NCI-H1092 treated with DMSO at 0.1 percent for 48 hours (cell line): ENCODE measurements around the gene NEXN.
"Not testable (repeated sequence)": the region's sequence is repeated elsewhere in the genome, so short reads cannot be mapped to it uniquely, and the experiment has no call there.

ENCODE experiments used
- DNase-seq: peaks from one replicate; lab custom pipeline; 2025; lab: John Stamatoyannopoulos, UW

NEXN gene

DNA sequence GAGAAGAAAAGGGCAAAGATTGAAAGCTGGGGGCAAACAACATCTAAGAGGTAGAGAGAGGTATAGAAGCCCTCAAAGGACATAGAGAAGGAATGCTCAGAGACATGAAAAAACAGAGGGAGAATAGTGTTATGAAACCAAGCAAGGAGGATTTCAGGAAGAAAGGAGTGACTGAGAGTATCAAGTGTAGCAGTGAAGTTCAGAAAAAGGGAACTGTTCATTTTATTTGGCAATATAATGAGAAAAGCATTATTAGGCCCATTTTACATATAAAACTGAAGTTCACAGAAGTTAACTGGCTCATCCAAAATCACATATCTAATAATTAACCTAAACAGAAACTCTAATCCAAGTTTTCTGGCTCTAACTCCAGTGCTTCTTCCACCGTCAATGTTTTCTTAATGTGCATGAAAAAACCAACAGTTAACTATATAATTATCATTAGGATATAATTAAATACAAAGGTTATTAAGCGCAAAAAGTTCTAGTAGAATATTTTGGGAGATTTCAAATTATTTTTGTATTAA is 17.7 kb downstream of the NEXN start:
- DNase-seq: no peak

DNA sequence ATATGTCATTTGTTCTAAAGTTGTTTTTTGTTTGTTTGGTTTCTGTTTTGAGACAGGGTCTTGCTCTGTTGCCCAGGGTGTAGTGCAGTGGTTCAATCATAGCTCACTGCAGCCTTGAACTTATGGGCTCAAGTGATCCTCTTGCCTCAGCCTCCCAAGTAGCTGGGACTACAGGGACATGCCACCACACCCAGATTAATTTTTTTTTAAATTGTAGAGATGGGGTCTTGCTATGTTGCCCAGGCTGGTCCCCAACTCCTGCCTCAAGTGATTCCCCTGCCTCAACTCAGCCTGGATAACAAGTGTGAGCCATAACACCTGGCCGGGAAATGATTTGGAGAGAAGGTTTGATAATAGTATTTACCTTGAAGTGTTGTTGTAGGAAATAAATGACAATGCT is 18.2 kb downstream of the NEXN start:
- no peak for DNase-seq

- no peak for DNase-seq
Observed at GRCh38 chr1:77910116-77910515, 21.7 kb downstream of the NEXN start.

DNA sequence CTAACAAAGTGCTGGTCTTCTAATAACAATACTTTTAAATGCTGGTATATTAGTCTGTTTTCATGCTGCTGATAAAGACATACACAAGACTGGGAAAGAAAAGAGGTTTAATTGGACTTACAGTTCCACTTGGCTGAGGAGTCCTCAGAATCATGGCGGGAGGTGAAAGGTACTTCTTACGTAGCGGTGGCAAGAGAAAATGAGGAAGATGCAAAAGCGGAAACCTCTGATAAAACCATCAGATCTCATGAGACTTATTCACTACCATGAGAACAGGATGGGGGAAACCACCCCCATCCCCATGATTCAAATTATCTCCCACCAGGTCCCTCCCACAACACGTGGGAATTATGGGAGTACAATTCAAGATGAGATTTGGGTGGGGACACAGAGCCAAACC is 30.5 kb downstream of the NEXN start:
- DNase-seq: not testable (repeated sequence)

DNA sequence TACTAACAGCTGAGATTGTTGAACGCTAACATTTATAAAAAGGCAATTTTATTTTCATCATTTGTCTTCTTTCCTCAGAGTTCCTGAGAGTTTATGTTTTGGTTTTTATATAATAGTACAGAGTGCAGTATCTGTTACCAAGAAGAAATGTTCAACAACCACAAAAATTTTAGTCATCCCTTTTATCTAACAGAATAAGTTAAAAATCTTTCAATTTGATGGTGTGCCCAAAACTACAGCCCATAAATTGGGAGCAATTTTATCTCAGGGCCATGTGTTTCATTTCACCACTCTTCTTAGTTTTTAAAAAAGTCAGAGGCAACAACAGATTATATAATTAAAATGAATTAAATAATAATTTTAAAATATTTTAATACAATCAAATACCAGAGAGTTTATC is 37.1 kb downstream of the NEXN start:
- no peak for DNase-seq

DNA sequence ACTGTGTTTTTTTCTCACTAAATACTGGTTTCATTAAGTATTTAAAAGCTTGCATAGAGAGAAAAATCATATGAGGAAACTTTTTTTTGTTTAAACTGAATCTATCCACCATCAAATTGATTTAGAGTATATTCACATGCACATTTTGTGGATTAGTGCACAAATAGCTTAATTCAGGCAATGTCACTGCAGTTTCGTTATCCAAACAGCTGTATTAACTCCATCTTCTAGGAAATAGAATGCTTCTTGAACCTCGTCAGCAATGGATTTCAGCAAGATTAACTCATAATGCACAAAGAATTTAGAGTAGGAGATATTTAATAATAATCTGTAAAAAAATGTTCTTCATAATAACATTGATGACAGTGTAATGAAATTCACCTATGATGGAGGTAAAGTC is 37.5 kb downstream of the NEXN start:
- no peak for DNase-seq

- no peak for DNase-seq
Observed at GRCh38 chr1:77926561-77927357, 38.3 kb downstream of the NEXN start.

GRCh38 chr1:77927414-77927813 is 39.0 kb downstream of the NEXN start:
- DNase-seq: no peak

- no peak for DNase-seq
Observed at GRCh38 chr1:77929806-77930205, 41.4 kb downstream of the NEXN start.

- no peak for DNase-seq
Observed at GRCh38 chr1:77938651-77939050, 50.2 kb downstream of the NEXN start.

GRCh38 chr1:77940921-77941570 is 52.6 kb downstream of the NEXN start:
- no peak for DNase-seq

DNA sequence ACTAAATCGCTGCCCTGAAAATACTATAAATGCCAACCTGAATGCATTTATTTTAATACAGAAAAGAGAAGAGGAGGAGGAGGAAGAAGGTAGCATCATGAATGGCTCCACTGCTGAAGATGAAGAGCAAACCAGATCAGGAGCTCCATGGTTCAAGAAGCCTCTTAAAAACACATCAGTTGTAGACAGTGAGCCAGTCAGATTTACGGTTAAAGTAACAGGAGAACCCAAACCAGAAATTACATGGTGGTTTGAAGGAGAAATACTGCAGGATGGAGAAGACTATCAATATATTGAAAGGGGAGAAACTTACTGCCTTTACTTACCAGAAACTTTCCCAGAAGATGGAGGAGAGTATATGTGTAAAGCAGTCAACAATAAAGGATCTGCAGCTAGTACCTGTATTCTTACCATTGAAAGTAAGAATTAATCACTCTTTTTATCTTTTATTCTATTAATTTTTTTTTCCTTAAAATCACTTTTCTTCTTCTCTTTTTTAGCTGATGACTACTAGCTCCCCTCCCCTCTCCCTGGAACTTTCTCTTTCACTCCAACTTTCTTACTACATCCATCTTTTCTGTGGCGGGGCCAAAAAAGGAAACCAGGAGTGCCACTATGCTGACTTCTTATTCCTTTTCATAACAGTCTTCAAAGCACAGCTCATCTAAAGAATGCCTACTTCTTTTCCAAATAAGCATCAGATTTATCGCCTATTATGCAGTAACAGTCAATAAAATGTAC is 54.1 kb downstream of the NEXN start:
- no peak for DNase-seq

- no peak for DNase-seq
Observed at GRCh38 chr1:77945345-77945744, 56.9 kb downstream of the NEXN start.

- no peak for DNase-seq
Observed at GRCh38 chr1:77948841-77949424, 60.5 kb downstream of the NEXN start.

DNA sequence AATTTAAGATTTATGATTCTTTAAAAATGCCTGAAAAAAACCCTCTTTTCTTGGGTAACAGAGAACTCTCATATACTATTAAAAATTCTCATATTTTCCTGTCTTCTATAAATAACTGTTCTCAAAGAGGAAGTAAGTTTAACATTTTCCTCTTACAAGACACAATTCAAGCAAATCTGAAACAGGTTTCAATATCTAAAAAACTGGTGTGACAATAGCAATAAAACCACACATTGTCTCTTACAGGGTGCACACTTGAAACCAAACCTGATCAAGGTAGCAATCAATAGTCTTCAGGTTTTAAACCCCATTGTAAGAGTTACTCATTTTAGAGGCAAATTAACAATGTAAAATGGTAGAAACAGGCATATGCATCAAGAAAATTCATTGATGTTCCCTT is 62.4 kb downstream of the NEXN start:
- no peak for DNase-seq

- no peak for DNase-seq
Observed at GRCh38 chr1:77951328-77951727, 62.9 kb downstream of the NEXN start.

DNA sequence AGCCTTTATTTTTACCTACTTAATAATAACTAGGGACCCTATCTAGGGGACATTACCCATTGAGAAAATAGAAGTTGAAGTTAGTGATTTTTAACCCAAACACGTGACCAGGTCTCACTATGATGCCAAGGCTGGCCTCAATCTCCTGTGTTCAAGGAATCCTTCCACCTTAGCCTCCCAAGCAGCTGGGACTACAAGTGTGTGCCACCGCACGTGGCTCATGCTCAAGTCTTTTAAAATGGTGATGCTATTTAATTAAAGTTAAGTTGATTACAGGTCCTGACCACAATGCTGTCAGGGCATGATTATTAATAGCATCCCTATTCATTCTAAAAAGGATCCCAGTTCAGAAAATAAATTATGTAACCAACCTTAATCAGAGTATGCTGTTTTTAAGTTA is 65.5 kb downstream of the NEXN start:
- no peak for DNase-seq

DNA sequence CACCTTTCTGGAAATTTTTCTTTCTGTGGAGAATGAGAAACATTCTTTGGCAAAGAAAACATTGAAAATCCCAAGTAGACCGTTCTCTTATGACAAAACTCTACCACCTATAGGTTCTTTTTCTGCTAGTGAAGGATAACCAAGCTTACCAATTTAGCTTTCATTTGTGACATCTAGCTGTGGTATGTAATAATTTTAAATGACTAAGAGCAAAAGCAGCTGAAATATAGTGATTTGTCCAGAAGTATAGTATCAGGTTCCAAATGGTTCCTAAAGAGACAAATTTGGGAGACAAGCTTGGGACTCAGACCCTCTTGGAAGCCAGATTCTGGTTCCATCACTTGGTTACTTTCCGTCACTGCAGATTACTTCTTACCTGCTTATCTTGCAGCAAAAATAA is 66.1 kb downstream of the NEXN start:
- no peak for DNase-seq

DNA sequence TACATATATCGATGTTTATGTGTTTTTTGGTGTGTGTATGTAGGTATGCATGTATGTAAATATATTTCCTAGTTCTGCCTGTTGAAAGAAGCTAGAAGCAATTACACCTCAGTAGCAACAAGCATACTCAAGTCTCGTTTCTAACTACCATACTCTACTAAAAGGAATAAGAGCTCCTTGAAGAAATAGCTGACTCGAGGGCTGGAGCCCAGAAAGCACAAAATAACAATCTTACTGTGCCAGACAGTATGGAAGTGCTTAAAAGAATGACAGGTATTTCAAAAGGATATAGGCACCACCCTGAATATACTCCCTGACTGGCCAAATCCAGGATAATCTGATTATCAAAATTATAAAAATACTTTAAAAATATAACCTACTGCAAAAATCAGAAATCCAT is 67.3 kb downstream of the NEXN start:
- DNase-seq: no peak

- no peak for DNase-seq
Observed at GRCh38 chr1:77956464-77956863, 68.0 kb downstream of the NEXN start.

DNA sequence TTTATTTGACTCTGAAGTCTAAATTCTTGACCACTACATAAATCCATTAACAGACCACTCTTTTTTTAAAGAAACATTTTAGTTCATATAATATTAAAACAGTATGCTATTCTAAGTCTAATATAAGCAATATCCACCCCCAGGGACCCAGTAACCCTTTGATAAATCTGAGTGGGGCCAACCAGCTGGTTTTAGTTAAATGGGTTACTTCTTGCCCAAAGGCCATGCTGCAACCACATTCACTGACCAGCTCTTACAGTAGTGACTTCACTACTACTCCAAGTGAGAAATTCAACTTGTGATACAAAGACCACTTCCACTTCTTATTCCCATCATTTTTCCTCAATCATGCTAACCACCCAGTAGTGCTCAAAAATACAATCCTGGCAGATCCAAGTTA is 70.0 kb downstream of the NEXN start:
- DNase-seq: no peak

DNA sequence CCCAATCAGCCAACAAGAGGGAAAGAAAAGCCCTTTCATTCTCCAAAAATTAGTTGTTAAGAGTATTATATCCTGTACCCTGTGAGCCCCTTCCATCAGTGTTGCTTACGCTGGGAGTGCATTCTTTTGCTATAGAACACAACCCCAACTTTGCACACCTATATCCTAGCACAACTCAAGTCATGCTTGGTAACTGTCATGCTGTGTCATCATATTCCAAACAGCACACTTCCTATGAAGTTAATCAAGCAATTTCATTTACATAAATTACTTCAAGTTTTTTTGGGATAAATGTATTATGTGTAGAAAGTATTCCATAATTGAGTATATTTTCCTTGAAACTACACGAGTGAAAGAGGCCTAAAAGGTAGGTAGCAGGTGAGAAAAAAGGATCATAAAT is 70.4 kb downstream of the NEXN start:
- DNase-seq: no peak

DNA sequence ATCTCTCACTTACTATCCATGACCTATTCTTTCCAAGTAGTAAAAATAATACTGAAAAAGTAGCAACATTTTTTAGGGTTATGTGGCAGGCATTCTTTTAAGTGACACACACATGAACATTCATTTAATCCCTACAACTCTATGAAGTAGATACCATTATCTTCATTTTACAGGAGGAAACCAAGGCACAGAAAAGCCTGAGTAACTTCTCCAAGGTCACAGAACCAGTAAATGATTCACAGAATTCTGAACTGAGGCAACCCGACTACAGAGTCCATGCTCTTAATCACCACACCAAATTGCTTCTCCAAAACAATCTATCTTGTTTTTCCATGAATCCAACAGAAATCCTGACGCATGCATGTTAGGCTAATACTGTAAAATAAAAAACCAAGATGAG is 73.0 kb downstream of the NEXN start:
- DNase-seq: no peak
